ACHN (cell line): Measurements from ENCODE around the gene GSN.

ENCODE experiments used
- DNase-seq: peaks from one replicate; pipeline ENCODE4 v3.0.0-alpha.2; 2015
- in situ Hi-C: cut with HindIII; loops from 2 replicates; pipeline ENCODE4 v1.10.0; 2017; ENCODE audit warnings: low sequenced_read_pairs, low pct_ligation_motif_present, low pct_unique_long_range_greater_than_20kb

The GSN gene

GRCh38 chr9:121242219-121242958 lies 25.6 kb upstream of the GSN start:
- in situ Hi-C loops, result no loop called here
- no peak for DNase-seq

GRCh38 chr9:121242959-121243346 lies 25.0 kb upstream of the GSN start:
- DNase-seq, result no peak
- in situ Hi-C loops, result no loop called here

GRCh38 chr9:121246821-121247561 lies 21.0 kb upstream of the GSN start:
- no peak for DNase-seq
- in situ Hi-C loops, result no loop called here

GRCh38 chr9:121249563-121249962 lies 18.4 kb upstream of the GSN start:
- in situ Hi-C loops, result no loop called here
- DNase-seq, result no peak

- no peak for DNase-seq
- in situ Hi-C loops, result no loop called here
These were observed 15.7 kb upstream of the GSN start for GRCh38 chr9:121252104-121252851.

- DNase-seq, result no peak
- in situ Hi-C loops, result no loop called here
These were observed 14.8 kb upstream of the GSN start for GRCh38 chr9:121253162-121253561.

- DNase-seq, result no peak
- in situ Hi-C loops, result no loop called here
These were observed 14.0 kb upstream of the GSN start for GRCh38 chr9:121253821-121254501.

- no peak for DNase-seq
- in situ Hi-C loops, result no loop called here
These were observed 8.5 kb upstream of the GSN start for GRCh38 chr9:121259498-121259897.

- in situ Hi-C loops, result no loop called here
- DNase-seq, result no peak
These were observed 8.0 kb upstream of the GSN start for GRCh38 chr9:121259935-121260334.

- no peak for DNase-seq
- in situ Hi-C loops, result no loop called here
These were observed 7.4 kb upstream of the GSN start for GRCh38 chr9:121260457-121261106.

- in situ Hi-C loops, result no loop called here
- no peak for DNase-seq
These were observed 6.9 kb upstream of the GSN start for GRCh38 chr9:121261107-121261460.

GRCh38 chr9:121261755-121262154 lies 6.2 kb upstream of the GSN start:
- no peak for DNase-seq
- in situ Hi-C loops, result no loop called here

- no peak for DNase-seq
- in situ Hi-C loops, result no loop called here
These were observed 5.5 kb upstream of the GSN start for GRCh38 chr9:121262423-121262822.

- DNase-seq, result no peak
- in situ Hi-C loops, result no loop called here
These were observed 5.0 kb upstream of the GSN start for GRCh38 chr9:121262953-121263352.

- DNase-seq, result no peak
- in situ Hi-C loops, result no loop called here
These were observed 1.6 kb upstream of the GSN start for GRCh38 chr9:121266356-121266755.

GRCh38 chr9:121266906-121267650 lies 884 bp upstream of the GSN start:
- in situ Hi-C loops, result no loop called here
- DNase-seq, result no peak

GRCh38 chr9:121268598-121268850 lies 562 bp downstream of the GSN start:
- in situ Hi-C loops, result no loop called here

More at GRCh38 chr9:121268598-121268850, 562 bp downstream of the GSN start:
- DNase-seq, result no peak
